Metanephros (tissue), 1 donor: Measurements from ENCODE around the gene EID2B. TPM values are rescaled to one million over a fixed set of nuclear protein-coding genes. Genes with fewer than 3 reads are reported as not detected.

Experiments
- total RNA-seq: library from RNA; depleted of rRNA; stranded (reverse); fragments of >200 nt; gene quantifications from one replicate; pipeline ENCODE4 v1.2.3, GENCODE V29; 2014

Gene EID2B, protein sequence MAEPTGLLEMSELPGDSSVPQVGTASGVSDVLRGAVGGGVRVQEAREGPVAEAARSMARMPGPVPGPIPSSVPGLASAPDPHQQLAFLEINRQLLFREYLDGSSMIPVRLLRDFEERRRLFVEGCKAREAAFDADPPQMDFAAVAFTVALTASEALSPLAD
- 4.7 TPM for total RNA-seq

GRCh38 chr19:39532233-39533002, at the start of gene EID2B:
EID2B (minus strand) TSS chr19:39532852; CDS start chr19:39532802, 50 bp downstream.

DNA sequence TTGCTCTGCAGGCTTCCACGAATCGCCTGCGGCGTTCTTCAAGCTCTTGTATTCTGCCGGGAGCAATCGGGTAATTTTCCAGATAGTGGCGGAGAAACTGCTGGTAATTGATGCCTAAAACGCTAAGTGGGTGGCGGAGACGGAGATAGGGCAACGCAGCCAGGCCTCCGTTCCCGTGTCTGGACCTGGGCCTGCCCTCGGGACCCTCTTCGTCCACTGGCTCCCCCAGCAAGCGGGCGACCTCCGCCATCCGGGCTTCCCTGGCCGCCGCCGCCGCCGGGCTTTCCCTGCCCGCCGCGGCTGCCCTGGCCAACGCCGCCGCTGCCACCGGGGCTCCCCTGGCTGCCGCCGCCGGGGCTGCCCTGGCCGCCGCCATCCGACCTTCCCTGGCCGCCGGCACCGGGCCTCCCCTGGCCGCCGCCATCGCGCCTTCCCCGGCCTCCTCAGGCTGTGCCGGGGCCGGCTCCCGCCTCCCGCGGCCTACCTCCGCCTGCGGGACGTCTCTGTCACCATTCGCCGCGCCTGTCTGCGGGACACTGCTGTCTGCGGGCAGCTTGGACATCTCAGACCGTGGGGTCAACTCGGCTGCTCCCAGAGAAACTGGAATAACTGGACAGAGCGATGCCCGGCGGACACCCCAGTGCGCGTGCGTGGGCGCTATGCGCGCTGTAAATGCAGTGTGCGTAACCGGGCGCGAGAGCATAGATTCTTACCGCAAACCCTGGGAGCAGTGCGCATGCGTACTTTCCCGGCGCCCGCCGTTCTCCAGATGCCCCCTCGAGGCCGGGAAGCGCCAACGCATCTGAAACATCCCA, 7.1 kb upstream of the EID2B start, which contains the start of gene EID2:
EID2 (minus strand) TSS at position 644 of the 815 bp plus-strand sequence; CDS start at position 562, 82 bp downstream.

GRCh38 chr19:39514840-39515550, 17.7 kb downstream of the EID2B start, which contains the start of gene SELENOV:
SELENOV (plus strand) TSS chr19:39515139; CDS start chr19:39515213, 74 bp downstream.

DNA sequence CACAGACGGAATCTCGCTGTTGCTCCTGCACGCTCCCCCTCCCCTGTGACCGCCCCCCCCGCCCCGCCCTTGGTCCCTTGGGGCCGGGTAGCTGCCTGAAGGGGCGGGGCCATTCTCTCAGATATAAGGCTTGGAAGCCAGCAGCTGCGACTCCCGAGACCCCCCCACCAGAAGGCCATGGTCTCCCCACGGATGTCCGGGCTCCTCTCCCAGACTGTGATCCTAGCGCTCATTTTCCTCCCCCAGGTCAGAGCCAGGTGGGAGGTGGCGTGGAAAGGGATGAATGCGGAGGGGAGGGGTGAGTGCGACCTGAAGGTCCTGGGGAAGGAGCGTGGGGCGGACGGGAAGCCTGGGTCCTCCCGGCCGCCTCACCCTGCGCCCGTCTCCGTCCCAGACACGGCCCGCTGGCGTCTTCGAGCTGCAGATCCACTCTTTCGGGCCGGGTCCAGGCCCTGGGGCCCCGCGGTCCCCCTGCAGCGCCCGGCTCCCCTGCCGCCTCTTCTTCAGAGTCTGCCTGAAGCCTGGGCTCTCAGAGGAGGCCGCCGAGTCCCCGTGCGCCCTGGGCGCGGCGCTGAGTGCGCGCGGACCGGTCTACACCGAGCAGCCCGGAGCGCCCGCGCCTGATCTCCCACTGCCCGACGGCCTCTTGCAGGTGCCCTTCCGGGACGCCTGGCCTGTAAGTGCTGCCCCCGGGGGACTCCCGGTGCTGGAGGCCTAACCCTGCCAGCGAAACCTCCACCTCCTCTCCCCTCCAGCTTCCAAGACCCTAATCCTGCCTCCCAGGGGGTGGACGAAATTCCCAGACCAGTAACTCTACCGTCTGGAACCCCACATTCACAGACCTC, 33.6 kb downstream of the EID2B start, which contains the start of gene DLL3:
DLL3 (plus strand) TSS at position 150 of the 845 bp plus-strand sequence; CDS start at position 178, 28 bp downstream.

Other genes starting within 250 kb of the EID2B start
- gene IFNL1, start 236.4 kb downstream of the EID2B start, total RNA-seq = not detected
- 2.7 TPM for gene LRFN1, start 212.0 kb downstream of the EID2B start, total RNA-seq
- 19.1 TPM for gene GMFG, start 196.8 kb downstream of the EID2B start, total RNA-seq
- 87.2 TPM for gene SAMD4B, start 190.4 kb downstream of the EID2B start, total RNA-seq
- gene PAF1, start 141.7 kb downstream of the EID2B start, total RNA-seq = 30.4 TPM
- gene MED29, start 141.5 kb downstream of the EID2B start, total RNA-seq = 58.0 TPM
- gene ZFP36, start 126.0 kb downstream of the EID2B start, total RNA-seq = 56.6 TPM
- 76.6 TPM for gene PLEKHG2, start 120.2 kb downstream of the EID2B start, total RNA-seq
- 259 TPM for gene RPS16, start 96.9 kb downstream of the EID2B start, total RNA-seq
- 57.6 TPM for gene SUPT5H, start 87.3 kb downstream of the EID2B start, total RNA-seq
- 43.8 TPM for gene TIMM50, start 52.0 kb downstream of the EID2B start, total RNA-seq
- 0.35 TPM for gene DLL3, start 33.9 kb downstream of the EID2B start, total RNA-seq
- gene SELENOV, start 17.7 kb downstream of the EID2B start, total RNA-seq = 4.7 TPM
- 13.2 TPM for gene EID2, start 7.3 kb upstream of the EID2B start, total RNA-seq
- not detected for gene LGALS13, start 69.7 kb upstream of the EID2B start, total RNA-seq
- not detected for gene LGALS16, start 123.1 kb upstream of the EID2B start, total RNA-seq
- not detected for gene LGALS14, start 171.6 kb upstream of the EID2B start, total RNA-seq
- 4.4 TPM for gene CLC, start 205.2 kb upstream of the EID2B start, total RNA-seq
- gene LEUTX, start 246.0 kb upstream of the EID2B start, total RNA-seq = not detected